ENCODE measurements around the gene SMYD3.

SMYD3 gene

GRCh38 chr1:245932302-245932972 lies 574.6 kb downstream of the SMYD3 start:
- Histone ChIP-seq H3K27ac (ENCODE audit: low read length) (no peak overlapping the region), H3K9me3 (ENCODE audit: insufficient read depth, low read length, severe bottlenecking) (no peaks in the 10 kb centered on the region), H3K4me1 (ENCODE audit: insufficient read depth, low read length) (no peaks in the 10 kb centered on the region), H3K4me2 (ENCODE audit: insufficient read depth, low read length) (no peak overlapping the region), H3K27me3 (ENCODE audit: insufficient read depth, low read length, poor library complexity) (no peaks in the 10 kb centered on the region), H3K4me3 (ENCODE audit: low read depth in 1 of 2, low read length in 2 of 2) (no peak overlapping the region), H3K36me3 (ENCODE audit: insufficient read depth, low read length) (no peaks in the 10 kb centered on the region), H2AFZ (ENCODE audit: low read depth, low read length) (no peak overlapping the region), H4K20me1 (ENCODE audit: insufficient read depth, low read length) (no peaks in the 10 kb centered on the region; the same call in 1 of the 2 replicates), H3K79me2 (ENCODE audit: insufficient read depth, low read length) (no peaks in the 10 kb centered on the region), H3K9ac (ENCODE audit: low read depth, low read length) (no peak overlapping the region)
- DNase-seq (no peak), ATAC-seq (ENCODE audit: insufficient read depth, low read depth) (no peak)
- TF ChIP-seq CTCF (IDR thresholded peaks at IDR 0.05; ENCODE audit: borderline replicate concordance, extremely low read depth, low read length, poor library complexity, severe bottlenecking): no peak

GRCh38 chr1:245931450-245931849 lies 575.6 kb downstream of the SMYD3 start:
- Histone ChIP-seq H3K4me3 (ENCODE audit: low read depth in 1 of 2, low read length in 2 of 2) (no peak overlapping the region), H3K9me3 (ENCODE audit: insufficient read depth, low read length, severe bottlenecking) (no peaks in the 10 kb centered on the region), H3K27ac (ENCODE audit: low read length) (no peak overlapping the region), H3K4me2 (ENCODE audit: insufficient read depth, low read length) (no peak overlapping the region), H3K4me1 (ENCODE audit: insufficient read depth, low read length) (no peaks in the 10 kb centered on the region), H3K36me3 (ENCODE audit: insufficient read depth, low read length) (0 out of 2 replicates have a peak, but pooled peaks cover 4% of the 10 kb centered on the region), H3K79me2 (ENCODE audit: insufficient read depth, low read length) (no peaks in the 10 kb centered on the region), H4K20me1 (ENCODE audit: insufficient read depth, low read length) (no peaks in the 10 kb centered on the region; the same call in 1 of the 2 replicates), H3K9ac (ENCODE audit: low read depth, low read length) (no peak overlapping the region), H3K27me3 (ENCODE audit: insufficient read depth, low read length, poor library complexity) (no peaks in the 10 kb centered on the region), H2AFZ (ENCODE audit: low read depth, low read length) (no peak overlapping the region)
- DNase-seq (no peak), ATAC-seq (ENCODE audit: insufficient read depth, low read depth) (no peak)
- no peak for TF ChIP-seq EZH2 (IDR thresholded peaks at IDR 0.05; ENCODE audit: borderline replicate concordance, low read depth, low read length, severe bottlenecking)
- no peak for TF ChIP-seq CTCF (IDR thresholded peaks at IDR 0.05; ENCODE audit: borderline replicate concordance, extremely low read depth, low read length, poor library complexity, severe bottlenecking)

- no peak overlapping the region for H3K27ac ChIP-seq (ENCODE audit: low read length)
- H3K4me2 ChIP-seq (ENCODE audit: insufficient read depth, low read length): no peak overlapping the region
- H3K9me3 ChIP-seq (ENCODE audit: insufficient read depth, low read length, severe bottlenecking): no peaks in the 10 kb centered on the region
- DNase-seq (no peak), ATAC-seq (ENCODE audit: insufficient read depth, low read depth) (no peak)
- H3K79me2 ChIP-seq (ENCODE audit: insufficient read depth, low read length): no peaks in the 10 kb centered on the region
- no peaks in the 10 kb centered on the region for H3K27me3 ChIP-seq (ENCODE audit: insufficient read depth, low read length, poor library complexity)
- H3K4me1 ChIP-seq (ENCODE audit: insufficient read depth, low read length): no peaks in the 10 kb centered on the region
- H3K4me3 ChIP-seq (ENCODE audit: low read depth in 1 of 2, low read length in 2 of 2): no peak overlapping the region
- no peak overlapping the region for H3K9ac ChIP-seq (ENCODE audit: low read depth, low read length)
- 0 out of 2 replicates have a peak, but pooled peaks cover 6% of the 10 kb centered on the region for H3K36me3 ChIP-seq (ENCODE audit: insufficient read depth, low read length)
- no peak overlapping the region for H2AFZ ChIP-seq (ENCODE audit: low read depth, low read length)
- TF ChIP-seq EZH2 (IDR thresholded peaks at IDR 0.05; ENCODE audit: borderline replicate concordance, low read depth, low read length, severe bottlenecking): no peak
- H4K20me1 ChIP-seq (ENCODE audit: insufficient read depth, low read length): no peaks in the 10 kb centered on the region
These were observed 577.9 kb downstream of the SMYD3 start for GRCh38 chr1:245929224-245929623.

- H3K9ac ChIP-seq (ENCODE audit: low read depth, low read length): no peak overlapping the region
These were observed 580.2 kb downstream of the SMYD3 start for GRCh38 chr1:245926888-245927287.

More at GRCh38 chr1:245926888-245927287, 580.2 kb downstream of the SMYD3 start:
- TF ChIP-seq EZH2 (IDR thresholded peaks at IDR 0.05; ENCODE audit: borderline replicate concordance, low read depth, low read length, severe bottlenecking) (no peak), CTCF (IDR thresholded peaks at IDR 0.05; ENCODE audit: borderline replicate concordance, extremely low read depth, low read length, poor library complexity, severe bottlenecking) (no peak)
- Histone ChIP-seq H3K9me3 (ENCODE audit: insufficient read depth, low read length, severe bottlenecking) (no peaks in the 10 kb centered on the region), H3K4me3 (ENCODE audit: low read depth in 1 of 2, low read length in 2 of 2) (no peak overlapping the region), H3K27ac (ENCODE audit: low read length) (no peak overlapping the region), H3K79me2 (ENCODE audit: insufficient read depth, low read length) (no peaks in the 10 kb centered on the region), H3K36me3 (ENCODE audit: insufficient read depth, low read length) (0 out of 2 replicates have a peak, but pooled peaks cover 6% of the 10 kb centered on the region), H3K27me3 (ENCODE audit: insufficient read depth, low read length, poor library complexity) (no peaks in the 10 kb centered on the region), H4K20me1 (ENCODE audit: insufficient read depth, low read length) (no peaks in the 10 kb centered on the region), H3K4me1 (ENCODE audit: insufficient read depth, low read length) (no peaks in the 10 kb centered on the region), H2AFZ (ENCODE audit: low read depth, low read length) (no peak overlapping the region), H3K4me2 (ENCODE audit: insufficient read depth, low read length) (no peak overlapping the region)
- DNase-seq (no peak), ATAC-seq (ENCODE audit: insufficient read depth, low read depth) (no peak)

Measured in DND-41 (cell line).